Keratinocyte (primary cell): Measurements from ENCODE around the gene SLC6A8. TPM values are rescaled to one million over a fixed set of nuclear protein-coding genes. Genes with fewer than 3 reads are reported as not detected.

Experiments used
- DNase-seq: peaks from one replicate; pipeline ENCODE4 v3.0.0-alpha.2; 2011; ENCODE audit warnings: low read depth, missing footprints, low spot score
- FAIRE-seq: peaks from 2 replicates; lab custom pipeline; 2011; peaks lifted over from hg19 to GRCh38; lab: Jason Lieb, UNC
- H2AFZ ChIP-seq: 2 replicates; pipeline ENCODE4 v1.6.0; 2012; ENCODE audit warnings: low read length, control low read depth, inconsistent platforms; ENCODE audit not compliant: control insufficient read depth
- H3K27ac ChIP-seq: 2 replicates; pipeline ENCODE4 v1.5.1; 2011; ENCODE audit warnings: low read length; ENCODE audit not compliant: control insufficient read depth, insufficient read depth
- H3K27me3 ChIP-seq: 3 replicates; pipeline ENCODE4 v1.6.0; 2011; ENCODE audit warnings: low read length; ENCODE audit not compliant: control insufficient read depth, insufficient read depth; ENCODE audit errors: extremely low read depth
- H3K36me3 ChIP-seq, 2 experiments: 2 replicates in 1 of 2; 3 replicates in 1 of 2; pipeline ENCODE4 v1.5.1; 2011; ENCODE audit warnings: low read length in 2 of 2, mild to moderate bottlenecking in 1 of 2; ENCODE audit not compliant: control insufficient read depth in 2 of 2, insufficient read depth in 2 of 2; ENCODE audit errors: extremely low read depth in 1 of 2
- H3K4me1 ChIP-seq: 3 replicates; pipeline ENCODE4 v1.5.1; 2011; ENCODE audit warnings: low read length; ENCODE audit not compliant: control insufficient read depth, insufficient read depth; ENCODE audit errors: extremely low read depth
- H3K4me2 ChIP-seq: 3 replicates; pipeline ENCODE4 v1.6.0; 2011; ENCODE audit warnings: low read depth, low read length; ENCODE audit not compliant: control insufficient read depth, insufficient read depth; ENCODE audit errors: extremely low read depth
- H3K4me3 ChIP-seq, 3 experiments: fragments of 200-600 bp in 1 of 3; sonication (generic) in 1 of 3; 2 replicates in 2 of 3; 3 replicates in 1 of 3; pipeline ENCODE4 v1.5.1; 2011 to 2016; ENCODE audit warnings: low read length in 3 of 3, mild to moderate bottlenecking in 3 of 3, control low read depth in 2 of 3, inconsistent platforms in 1 of 3, low read depth in 1 of 3, mixed read lengths in 1 of 3, mixed run types in 1 of 3, moderate library complexity in 1 of 3; ENCODE audit not compliant: control insufficient read depth in 2 of 3, insufficient read depth in 2 of 3; ENCODE audit errors: extremely low read depth in 1 of 3
- H3K79me2 ChIP-seq: 2 replicates; pipeline ENCODE4 v1.6.0; 2012; ENCODE audit warnings: low read length; ENCODE audit not compliant: control insufficient read depth, insufficient read depth
- H3K9ac ChIP-seq: 3 replicates; pipeline ENCODE4 v1.6.0; 2011; ENCODE audit warnings: low read length; ENCODE audit not compliant: control insufficient read depth, insufficient read depth; ENCODE audit errors: extremely low read depth
- H3K9me1 ChIP-seq: 3 replicates; pipeline ENCODE4 v1.6.0; 2011; ENCODE audit warnings: low read length; ENCODE audit not compliant: control insufficient read depth, insufficient read depth; ENCODE audit errors: extremely low read depth
- H3K9me3 ChIP-seq: 2 replicates; pipeline ENCODE4 v1.5.1; 2012; ENCODE audit warnings: low read depth, low read length; ENCODE audit not compliant: control insufficient read depth
- H4K20me1 ChIP-seq: 3 replicates; pipeline ENCODE4 v1.6.0; 2011; ENCODE audit warnings: low read length; ENCODE audit not compliant: control insufficient read depth, insufficient read depth; ENCODE audit errors: extremely low read depth
- CTCF ChIP-seq, 3 experiments: IDR thresholded peaks in 1 of 3; conservative IDR thresholded peaks in 1 of 3; optimal IDR thresholded peaks in 1 of 3; 2 replicates in 2 of 3; 3 replicates in 1 of 3; pipeline versions ENCODE3 to v1.5.1; 2011; ENCODE audit warnings: low read length in 3 of 3, mild to moderate bottlenecking in 3 of 3, moderate library complexity in 2 of 3, control low read depth in 1 of 3, inconsistent platforms in 1 of 3; ENCODE audit not compliant: insufficient read depth in 2 of 3; ENCODE audit errors: extremely low read depth in 1 of 3
- EZH2 ChIP-seq: IDR thresholded peaks from one replicate; pipeline ENCODE4 v1.6.1; 2012; ENCODE audit warnings: inconsistent platforms, mild to moderate bottlenecking, low read length, moderate library complexity
- dilution Hi-C: fragments of 300-500 bp; cut with MboI; formaldehyde crosslinking; loops from one replicate; pipeline ENCODE4 v1.7.0; 2020; ENCODE audit warnings: low sequenced_read_pairs; ENCODE audit not compliant: extremely low pct_ligation_motif_present
- polyA plus RNA-seq, 5 experiments: library from polyadenylated mRNA; depleted of rRNA in 3 of 5; stranded (reverse) in 3 of 5; stranded (forward) in 1 of 5; unstranded in 1 of 5; fragments of >200 nt; gene quantifications; 1 replicate in 1 of 5; 2 replicates in 3 of 5; 3 replicates in 1 of 5; pipeline versions ENCODE4 v1.2.1 to v1.2.3, GENCODE V29; 2011 to 2012; ENCODE audit warnings: missing spikeins in 2 of 5, low read depth in 1 of 5, low replicate concordance in 1 of 5

SLC6A8 gene
- polyA plus RNA-seq, 1 donor (not counting 4 experiments of a cell fraction or from before 2014, with no cell fraction given), result 33.6 TPM

GRCh38 chrX:153650959-153651358, 36.8 kb upstream of the SLC6A8 start:
- no peak overlapping the region for H3K9ac ChIP-seq
- H2AFZ ChIP-seq, result no peak overlapping the region
- no peaks in the 10 kb centered on the region for H3K36me3 ChIP-seq
- peaks cover 22% of the 10 kb centered on the region for H3K27me3 ChIP-seq
- H3K4me3 ChIP-seq, result no peak overlapping the region
- DNase-seq, result no peak
- TF ChIP-seq EZH2 (no peak), CTCF (optimal IDR thresholded peaks at IDR 0.05 in 1 of 3, IDR thresholded peaks at IDR 0.05 in 1 of 3, conservative IDR thresholded peaks at IDR 0.05 in 1 of 3; ENCODE audit: extremely low read depth in 1 of 3, insufficient read depth in 2 of 3, low read length in 3 of 3) (no peak)
- H3K9me3 ChIP-seq, result peaks cover 1% of the 10 kb centered on the region
- H3K79me2 ChIP-seq, result no peaks in the 10 kb centered on the region
- H3K4me1 ChIP-seq, result peaks cover 7% of the 10 kb centered on the region
- dilution Hi-C loops, result no loop called here
- no peak overlapping the region for H3K27ac ChIP-seq
- no peaks in the 10 kb centered on the region for H3K9me1 ChIP-seq
- no peaks in the 10 kb centered on the region for H4K20me1 ChIP-seq
- no peak for FAIRE-seq
- no peak overlapping the region for H3K4me2 ChIP-seq

- TF ChIP-seq EZH2, result no peak
- TF ChIP-seq CTCF (optimal IDR thresholded peaks at IDR 0.05 in 1 of 3, IDR thresholded peaks at IDR 0.05 in 1 of 3, conservative IDR thresholded peaks at IDR 0.05 in 1 of 3; ENCODE audit: extremely low read depth in 1 of 3, insufficient read depth in 2 of 3, low read length in 3 of 3), result peak; percentile 27 to 55 (median 47)
- H3K27me3 ChIP-seq, result peaks cover 16% of the 10 kb centered on the region
- dilution Hi-C loops, result no loop called here
- H3K9me1 ChIP-seq, result no peaks in the 10 kb centered on the region
- H3K79me2 ChIP-seq, result no peaks in the 10 kb centered on the region
- no peak overlapping the region for H3K9ac ChIP-seq
- no peaks in the 10 kb centered on the region for H3K36me3 ChIP-seq
- no peak overlapping the region for H3K4me2 ChIP-seq
- no peak for DNase-seq
- no peak overlapping the region for H3K27ac ChIP-seq
- FAIRE-seq, result no peak
- no peaks in the 10 kb centered on the region for H4K20me1 ChIP-seq
- H2AFZ ChIP-seq, result no peak overlapping the region
- H3K4me1 ChIP-seq, result peaks cover 1% of the 10 kb centered on the region
- no peak overlapping the region for H3K4me3 ChIP-seq
- no peaks in the 10 kb centered on the region for H3K9me3 ChIP-seq
Measured at GRCh38 chrX:153651540-153652079, 36.1 kb upstream of the SLC6A8 start.
